Endothelial cell of umbilical vein (primary cell): ENCODE results near the gene PTPN22. TPM values are rescaled to one million over a fixed set of nuclear protein-coding genes. Genes with fewer than 3 reads are reported as not detected.

Source experiments
- BruUV-seq: library from RNA; stranded (reverse); fragments of 400-500 nt; replicated peaks from 2 replicates; lab custom pipeline; 2021; lab: Mats Ljungman, UMichigan
- CTCF ChIA-PET: fragments of 300-600, 350-600 bp; sonication (Branson Sonifier 250); formaldehyde crosslinking; loops from one replicate; lab custom pipeline; 2021; ENCODE audit warnings: antibody characterized with exemption, inconsistent platforms; lab: Charles Lee
- POLR2A ChIA-PET: fragments of 300-600, 350-600 bp; sonication (Branson Sonifier 250); formaldehyde crosslinking; loops from one replicate; lab custom pipeline; 2021; ENCODE audit warnings: antibody characterized with exemption, inconsistent platforms; lab: Charles Lee
- DNase-seq: peaks from one replicate; pipeline ENCODE4 v3.0.0-alpha.2; 2011; ENCODE audit warnings: low read depth, low spot score
- FAIRE-seq: peaks from 2 replicates; lab custom pipeline; 2011; peaks lifted over from hg19 to GRCh38; lab: Jason Lieb, UNC
- H2AFZ ChIP-seq: 2 replicates; pipeline ENCODE4 v1.6.0; 2012; ENCODE audit warnings: low read depth, low read length, control low read depth, inconsistent platforms
- H3K27ac ChIP-seq: 2 replicates; pipeline ENCODE4 v1.5.1; 2011; ENCODE audit warnings: low read depth, mild to moderate bottlenecking, control low read depth, low read length, moderate library complexity; ENCODE audit not compliant: insufficient read depth
- H3K27me3 ChIP-seq, 2 experiments: 2 replicates each; pipeline versions ENCODE4 v1.6.0 to v1.6.1; 2011; ENCODE audit warnings: low read length in 2 of 2, mixed read lengths in 1 of 2; ENCODE audit not compliant: control insufficient read depth in 2 of 2, insufficient read depth in 2 of 2
- H3K36me3 ChIP-seq, 2 experiments: 2 replicates in 1 of 2; 3 replicates in 1 of 2; pipeline ENCODE4 v1.5.1; 2011; ENCODE audit warnings: low read length in 2 of 2, mild to moderate bottlenecking in 1 of 2, moderate library complexity in 1 of 2; ENCODE audit not compliant: control insufficient read depth in 2 of 2, insufficient read depth in 2 of 2; ENCODE audit errors: extremely low read depth in 1 of 2
- H3K4me1 ChIP-seq: 3 replicates; pipeline ENCODE4 v1.5.1; 2011; ENCODE audit warnings: mild to moderate bottlenecking, low read length; ENCODE audit not compliant: control insufficient read depth, insufficient read depth; ENCODE audit errors: extremely low read depth
- H3K4me2 ChIP-seq: 2 replicates; pipeline ENCODE4 v1.6.1; 2011; ENCODE audit warnings: low read length, control low read depth, mixed read lengths; ENCODE audit not compliant: insufficient read depth
- H3K4me3 ChIP-seq, 3 experiments: fragments of 200-600 bp in 1 of 3; sonication (generic), shearing (Covaris generic) in 1 of 3; replicated peaks in 1 of 3; 2 replicates each; pipeline ENCODE4 v1.5.1; 2011 to 2016; ENCODE audit warnings: control low read depth in 3 of 3, low read length in 3 of 3, mild to moderate bottlenecking in 2 of 3, inconsistent platforms in 1 of 3, low read depth in 1 of 3, moderate library complexity in 1 of 3; ENCODE audit not compliant: insufficient read depth in 1 of 3
- H3K79me2 ChIP-seq: 2 replicates; pipeline ENCODE4 v1.6.0; 2012; ENCODE audit warnings: low read length, inconsistent platforms; ENCODE audit not compliant: control insufficient read depth, insufficient read depth
- H3K9ac ChIP-seq: replicated peaks from 2 replicates; pipeline ENCODE3; 2011; ENCODE audit warnings: low read length, control low read depth; ENCODE audit not compliant: insufficient read depth; ENCODE audit errors: extremely low read depth
- H3K9me1 ChIP-seq: replicated peaks from 3 replicates; pipeline ENCODE4 v1.6.0; 2011; ENCODE audit warnings: mild to moderate bottlenecking, low read length; ENCODE audit not compliant: control insufficient read depth, insufficient read depth; ENCODE audit errors: extremely low read depth
- H3K9me3 ChIP-seq: replicated peaks from 2 replicates; pipeline ENCODE4 v1.5.1; 2012; ENCODE audit warnings: low read length, inconsistent platforms; ENCODE audit not compliant: control insufficient read depth, insufficient read depth
- H4K20me1 ChIP-seq: replicated peaks from 2 replicates; pipeline ENCODE3; 2011; ENCODE audit warnings: mild to moderate bottlenecking, low read length; ENCODE audit not compliant: control insufficient read depth, insufficient read depth; ENCODE audit errors: extremely low read depth
- CTCF ChIP-seq, 2 donors: IDR thresholded peaks; 1 replicate in 1 of 2; 2 replicates in 1 of 2; pipeline ENCODE4 v1.5.1; 2011; ENCODE audit warnings: low read length in 2 of 2, mild to moderate bottlenecking in 2 of 2, moderate library complexity in 2 of 2, control low read depth in 1 of 2, inconsistent platforms in 1 of 2, low read depth in 1 of 2; ENCODE audit not compliant: insufficient read depth in 1 of 2; ENCODE audit errors: extremely low read depth in 1 of 2
- EZH2 ChIP-seq: IDR thresholded peaks from 2 replicates; pipeline ENCODE4 v1.6.1; 2012; ENCODE audit warnings: borderline replicate concordance, low read depth, mild to moderate bottlenecking, moderate library complexity, low read length, inconsistent platforms; ENCODE audit not compliant: severe bottlenecking
- FOS ChIP-seq: IDR thresholded peaks from 2 replicates; pipeline ENCODE4 v1.6.1; 2011; ENCODE audit warnings: mild to moderate bottlenecking, low read length, moderate library complexity, borderline replicate concordance; ENCODE audit not compliant: insufficient read depth
- GATA2 ChIP-seq: IDR thresholded peaks from 2 replicates; pipeline ENCODE4 v1.7.0; 2011; ENCODE audit warnings: low read depth, mild to moderate bottlenecking, moderate library complexity, mixed read lengths, low read length; ENCODE audit not compliant: insufficient read length, insufficient read depth
- JUN ChIP-seq: IDR thresholded peaks from 2 replicates; pipeline ENCODE4 v1.6.1; 2011; ENCODE audit warnings: borderline replicate concordance, low read depth; ENCODE audit not compliant: insufficient read length, insufficient read depth
- MAX ChIP-seq: IDR thresholded peaks from 2 replicates; pipeline ENCODE4 v1.6.1; 2011; ENCODE audit not compliant: insufficient read depth, insufficient read length
- MYC ChIP-seq: IDR thresholded peaks from one replicate; pipeline ENCODE4 v1.6.1; 2011; ENCODE audit warnings: mild to moderate bottlenecking, low read depth, low read length
- POLR2A ChIP-seq: IDR thresholded peaks from 2 replicates; pipeline ENCODE4 v1.6.1; 2012; ENCODE audit warnings: low read depth, mild to moderate bottlenecking, control low read depth, low read length
- POLR2AphosphoS5 ChIP-seq: IDR thresholded peaks from 2 replicates; pipeline ENCODE4 v1.6.1; 2012; ENCODE audit warnings: low read depth, mild to moderate bottlenecking, control low read depth, low read length, moderate library complexity; ENCODE audit not compliant: insufficient read depth
- dilution Hi-C: fragments of 300-500 bp; cut with MboI; formaldehyde crosslinking; loops from one replicate; pipeline ENCODE4 v1.15.0; 2019; ENCODE audit warnings: low sequenced_read_pairs; ENCODE audit not compliant: extremely low pct_ligation_motif_present
- intact Hi-C: fragments of 100-400 bp; cut with micrococcal nuclease; formaldehyde crosslinking; loops from one replicate; pipeline ENCODE4 v1.10.0; 2022
- polyA plus RNA-seq, 4 experiments: library from polyadenylated mRNA; depleted of rRNA in 3 of 4; stranded (reverse) in 3 of 4; unstranded in 1 of 4; fragments of >200 nt; gene quantifications; 2 replicates each; pipeline versions ENCODE4 v1.2.1 to v1.2.3, GENCODE V29; 2011 to 2012; ENCODE audit warnings: missing spikeins in 1 of 4
- total RNA-seq: library from RNA; stranded (reverse); gene quantifications from 2 replicates; pipeline ENCODE4 v1.2.3, GENCODE V29; 2021

The PTPN22 gene
- total and polyA plus RNA-seq, 2 donors (not counting 3 experiments of a cell fraction or from before 2014, with no cell fraction given), result not detected

- Histone ChIP-seq H3K9me1 (no peaks in the 10 kb centered on the region), H4K20me1 (no peaks in the 10 kb centered on the region), H3K9me3 (no peaks in the 10 kb centered on the region), H3K27me3 (no peaks in the 10 kb centered on the region), H3K36me3 (no peaks in the 10 kb centered on the region), H3K4me2 (no peak overlapping the region), H3K4me3 (no peak overlapping the region), H3K79me2 (peaks cover 42% of the 10 kb centered on the region), H3K4me1 (peaks cover 7% of the 10 kb centered on the region), H3K27ac (no peak overlapping the region), H3K9ac (no peak overlapping the region), H2AFZ (no peak overlapping the region)
- dilution Hi-C loops, result no loop called here
- DNase-seq (no peak), FAIRE-seq (no peak)
- POLR2A ChIA-PET, result no interaction called here
- BruUV-seq, result no TSS peak
- TF ChIP-seq FOS (no peak), EZH2 (no peak), MYC (no peak), CTCF (IDR thresholded peaks at IDR 0.05; ENCODE audit: extremely low read depth in 1 of 2, insufficient read depth in 1 of 2, low read depth in 1 of 2, low read length in 2 of 2) (no peak), POLR2A (no peak)
- CTCF ChIA-PET, result interaction anchor here (0.6 kb wide), 1 partner anchor 11 kb away, joined by 3 read pairs; no protein-coding TSS in a partner anchor
- intact Hi-C loops, result no loop called here
These were observed 82.7 kb downstream of the PTPN22 start for GRCh38 chr1:113788802-113789201.

GRCh38 chr1:113787663-113788062, 83.8 kb downstream of the PTPN22 start:
- no peaks in the 10 kb centered on the region for H3K27me3 ChIP-seq
- H3K79me2 ChIP-seq, result peaks cover 45% of the 10 kb centered on the region
- H3K9me3 ChIP-seq, result no peaks in the 10 kb centered on the region
- no TSS peak for BruUV-seq
- H2AFZ ChIP-seq, result no peak overlapping the region
- H3K9me1 ChIP-seq, result no peaks in the 10 kb centered on the region
- H3K9ac ChIP-seq, result no peak overlapping the region
- POLR2A ChIA-PET, result no interaction called here
- dilution Hi-C loops (no loop called here), intact Hi-C loops (no loop called here)
- no peak overlapping the region for H3K4me3 ChIP-seq
- no peak overlapping the region for H3K27ac ChIP-seq
- H4K20me1 ChIP-seq, result no peaks in the 10 kb centered on the region
- no peak overlapping the region for H3K4me2 ChIP-seq
- FAIRE-seq, result no peak
- H3K4me1 ChIP-seq, result peaks cover 7% of the 10 kb centered on the region
- CTCF ChIA-PET, result no interaction called here
- TF ChIP-seq EZH2 (no peak), POLR2A (no peak), POLR2AphosphoS5 (no peak), CTCF (IDR thresholded peaks at IDR 0.05; ENCODE audit: extremely low read depth in 1 of 2, insufficient read depth in 1 of 2, low read depth in 1 of 2, low read length in 2 of 2) (no peak), JUN (no peak), GATA2 (no peak), MAX (no peak), FOS (no peak), MYC (no peak)
- H3K36me3 ChIP-seq, result no peaks in the 10 kb centered on the region
- DNase-seq, result no peak
